GM21367 (cell line): Measurements from ENCODE around the gene XK.
"Not testable (repeated sequence)": the region's sequence is repeated elsewhere in the genome, so short reads cannot be mapped to it uniquely, and the experiment has no call there.

Experiments
- ATAC-seq: cut with Tn5 transposase; IDR thresholded peaks from one replicate; pipeline ENCODE4 v1.9.1; 2021; ENCODE audit not compliant: unreplicated experiment

The XK gene

GRCh38 chrX:37752936-37753335 is 67.3 kb downstream of the XK start:
- ATAC-seq = no peak

DNA sequence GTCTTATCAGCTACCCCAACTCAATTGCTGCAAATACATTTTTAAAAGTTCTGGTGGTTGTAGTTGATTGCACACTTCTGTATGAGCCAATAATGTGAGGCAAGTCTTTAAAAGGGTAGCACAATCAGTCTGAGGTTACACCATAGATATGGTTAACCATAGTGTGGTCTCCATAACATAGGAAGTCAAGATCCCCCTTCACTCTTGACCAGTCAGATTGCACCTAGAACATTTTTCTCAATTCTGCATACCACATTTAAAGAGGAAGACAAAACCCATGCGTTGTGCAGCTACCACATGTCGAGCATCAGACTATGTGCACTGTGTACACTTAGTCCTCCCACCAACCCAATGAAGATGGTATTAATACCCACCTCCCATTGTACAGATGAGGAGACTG is 67.8 kb downstream of the XK start:
- ATAC-seq = no peak

DNA sequence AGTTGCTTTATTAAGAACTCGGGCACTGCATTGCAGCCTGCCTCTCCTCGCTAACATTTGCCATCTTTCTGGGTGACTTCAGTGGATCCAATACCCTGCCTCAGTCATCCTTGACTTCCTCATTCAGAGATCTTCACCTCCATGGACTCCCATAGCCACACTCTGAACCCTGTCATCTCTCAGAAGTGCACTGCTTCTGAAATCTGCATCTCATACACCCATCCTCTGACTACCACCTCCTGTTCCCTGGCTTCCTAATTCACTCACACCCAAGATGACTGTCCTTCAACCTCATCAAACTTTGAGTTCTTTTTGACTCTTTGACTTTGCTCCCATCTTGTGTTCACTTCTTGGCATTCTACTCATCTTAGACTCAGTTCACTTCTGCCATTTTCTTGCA is 68.9 kb downstream of the XK start:
- peak; percentile 6 for ATAC-seq

GRCh38 chrX:37755025-37755424 is 69.4 kb downstream of the XK start:
- peak; percentile 91 for ATAC-seq

- ATAC-seq = no peak
These were observed 71.5 kb downstream of the XK start for GRCh38 chrX:37757082-37757481.

- no peak for ATAC-seq
These were observed 73.8 kb downstream of the XK start for GRCh38 chrX:37759351-37759750.

GRCh38 chrX:37759878-37760418 is 74.4 kb downstream of the XK start:
- no peak for ATAC-seq

DNA sequence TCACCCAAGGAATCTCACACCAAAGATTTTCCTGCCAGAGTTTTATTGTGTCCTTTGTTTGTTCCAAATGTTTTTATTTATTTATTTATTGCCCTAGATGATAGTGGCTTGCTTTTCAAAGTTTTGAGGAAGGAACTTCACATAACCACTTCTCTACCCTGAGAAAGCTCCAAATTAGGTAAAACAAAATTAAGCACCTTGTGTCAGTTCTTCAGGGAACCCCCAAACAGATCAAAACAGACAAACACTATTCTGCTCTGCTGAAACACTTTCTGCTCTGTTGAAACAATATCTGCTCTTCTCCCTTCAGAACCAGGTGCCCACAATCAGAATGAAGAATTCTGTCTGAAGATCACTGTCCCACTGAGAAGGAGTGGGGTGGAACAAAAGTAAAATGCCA is 77.8 kb downstream of the XK start:
- no peak for ATAC-seq

DNA sequence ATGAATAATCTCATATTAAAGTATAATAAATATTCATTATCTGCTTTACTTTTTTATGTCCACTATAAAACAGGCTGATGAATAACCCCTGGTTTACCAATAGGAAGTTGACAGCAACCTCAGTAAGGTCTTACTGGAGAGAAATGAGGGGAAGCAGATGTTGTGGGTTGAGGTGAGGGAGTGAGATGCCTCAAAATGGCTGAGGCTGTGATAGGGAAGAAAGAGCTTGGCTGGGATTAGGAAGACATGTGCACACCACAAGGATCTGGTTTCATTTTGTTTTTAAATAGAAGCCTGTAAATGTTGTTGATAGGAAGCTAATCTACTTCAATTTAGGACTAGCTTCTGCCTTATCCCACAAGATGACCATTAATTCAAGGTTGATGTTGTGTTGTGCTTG is 79.9 kb downstream of the XK start:
- ATAC-seq = no peak

DNA sequence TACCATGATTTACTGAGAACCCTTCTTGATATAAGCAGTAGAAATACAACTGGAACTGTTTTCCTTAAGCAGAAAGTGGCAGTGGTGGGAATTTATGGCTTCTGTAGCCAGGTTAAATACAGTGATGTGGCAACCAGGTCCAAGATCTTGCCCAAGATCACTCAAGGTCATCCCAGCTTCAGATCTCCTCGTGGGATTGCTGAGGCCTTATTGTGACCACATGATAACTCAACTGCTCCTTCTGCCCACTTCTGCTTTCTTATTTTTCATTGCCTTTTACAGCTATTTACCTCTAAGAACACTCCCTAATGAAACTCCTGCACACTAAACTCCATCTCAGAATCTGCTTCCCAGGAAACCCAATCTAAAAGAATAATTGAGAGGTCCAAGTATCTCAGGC is 81.8 kb downstream of the XK start:
- ATAC-seq = no peak

DNA sequence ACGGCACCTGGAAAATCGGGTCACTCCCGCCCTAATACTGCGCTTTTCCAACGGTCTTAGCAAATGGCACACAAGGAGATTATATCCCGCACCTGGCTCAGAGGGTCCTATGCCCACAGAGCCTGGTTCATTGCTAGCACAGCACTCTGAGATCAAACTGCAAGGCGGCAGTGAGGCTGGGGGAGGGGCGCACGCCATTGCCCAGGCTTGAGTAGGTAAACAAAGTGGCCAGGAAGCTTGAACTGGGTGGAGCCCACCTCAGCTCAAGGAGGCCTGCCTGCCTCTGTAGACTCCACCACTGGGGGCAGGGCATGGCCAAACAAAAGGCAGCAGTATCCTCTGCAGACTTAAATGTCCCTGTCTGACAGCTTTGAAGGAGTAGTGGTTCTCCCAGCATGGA is 83.3 kb downstream of the XK start:
- ATAC-seq = not testable (repeated sequence)

DNA sequence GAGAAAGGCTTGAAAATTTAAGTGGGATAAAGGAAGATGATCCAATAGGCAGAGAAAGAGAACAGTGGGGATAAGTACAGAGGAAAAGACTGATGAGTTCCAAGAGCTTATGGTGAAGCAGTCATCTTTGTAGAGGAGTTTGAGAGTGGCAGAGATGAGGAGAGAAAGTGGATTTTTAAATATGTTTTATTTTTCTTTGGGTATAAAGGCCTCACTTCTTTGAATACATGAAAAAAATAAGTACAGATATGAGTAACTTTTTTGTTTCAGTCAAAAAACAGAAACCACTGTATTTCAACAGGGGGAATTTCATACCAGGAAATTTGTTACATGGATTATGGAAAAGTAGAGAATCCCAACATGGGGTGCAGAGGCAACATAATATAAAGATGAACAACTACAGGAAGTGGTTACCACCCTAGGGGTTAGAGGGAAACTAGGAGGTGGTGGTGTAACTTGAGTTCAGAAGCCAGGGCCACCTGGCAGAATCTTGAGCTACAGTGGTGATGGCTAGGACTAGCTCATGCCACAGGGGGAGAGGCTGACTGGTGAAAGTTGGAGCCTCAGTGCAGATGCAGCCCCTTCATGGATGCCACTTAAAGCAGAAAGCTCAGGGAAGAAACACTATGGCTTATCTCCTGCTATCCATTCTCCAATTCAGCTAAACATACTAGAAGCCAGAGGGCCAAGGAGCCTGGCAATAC is 90.8 kb downstream of the XK start:
- ATAC-seq = peak; percentile 71

GRCh38 chrX:37776987-37777325 is 91.4 kb downstream of the XK start:
- ATAC-seq = no peak

DNA sequence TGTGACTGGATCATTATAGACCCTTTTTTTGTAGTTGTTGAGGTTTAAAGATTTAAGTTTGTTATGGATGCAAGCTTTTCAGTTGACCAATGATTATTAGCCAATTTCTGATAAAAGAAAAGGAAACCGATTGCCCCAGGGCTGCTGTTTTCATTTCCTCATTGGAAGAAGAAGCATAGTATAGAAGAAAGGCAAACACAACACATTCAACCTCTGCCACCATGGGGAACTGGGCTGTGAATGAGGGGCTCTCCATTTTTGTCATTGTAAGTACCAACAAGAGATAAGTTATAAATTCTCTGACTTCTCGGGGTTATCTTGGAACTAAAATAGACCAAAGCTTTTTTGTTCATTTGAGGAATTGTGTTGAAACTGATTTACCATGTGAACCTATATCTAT is 94.3 kb downstream of the XK start, which contains the start of gene CYBB:
Gene CYBB, plus strand, starts transcription at position 203 of the 400 bp plus-strand sequence. Its CDS starts 19 bp downstream, at position 222.
- ATAC-seq = no peak

- no peak for ATAC-seq
These were observed 95.5 kb downstream of the XK start for GRCh38 chrX:37781081-37781480.
